ENCODE measurements around the gene ARRDC2.

DNA sequence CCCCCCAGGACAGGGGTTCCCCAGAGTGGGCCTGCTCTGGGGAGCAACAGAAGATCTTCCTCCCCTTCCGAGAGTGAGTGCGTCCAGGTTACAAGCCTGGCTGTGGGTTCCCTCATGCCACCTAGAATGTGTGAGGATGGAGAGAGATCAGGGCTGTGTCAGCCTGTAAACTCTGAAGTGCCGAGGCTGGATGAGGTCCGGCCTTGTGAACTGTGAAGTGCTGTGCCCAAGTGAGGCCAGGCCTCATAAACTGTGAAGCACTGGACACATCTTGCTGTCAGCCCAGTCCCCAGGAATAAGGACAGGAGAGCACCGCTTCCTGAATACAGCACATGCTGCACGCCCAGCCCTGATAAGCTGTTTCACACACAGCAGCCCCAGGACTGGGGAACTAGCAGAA lies 33.4 kb upstream of the ARRDC2 start:
- TF ChIP-seq, protein P1, sequence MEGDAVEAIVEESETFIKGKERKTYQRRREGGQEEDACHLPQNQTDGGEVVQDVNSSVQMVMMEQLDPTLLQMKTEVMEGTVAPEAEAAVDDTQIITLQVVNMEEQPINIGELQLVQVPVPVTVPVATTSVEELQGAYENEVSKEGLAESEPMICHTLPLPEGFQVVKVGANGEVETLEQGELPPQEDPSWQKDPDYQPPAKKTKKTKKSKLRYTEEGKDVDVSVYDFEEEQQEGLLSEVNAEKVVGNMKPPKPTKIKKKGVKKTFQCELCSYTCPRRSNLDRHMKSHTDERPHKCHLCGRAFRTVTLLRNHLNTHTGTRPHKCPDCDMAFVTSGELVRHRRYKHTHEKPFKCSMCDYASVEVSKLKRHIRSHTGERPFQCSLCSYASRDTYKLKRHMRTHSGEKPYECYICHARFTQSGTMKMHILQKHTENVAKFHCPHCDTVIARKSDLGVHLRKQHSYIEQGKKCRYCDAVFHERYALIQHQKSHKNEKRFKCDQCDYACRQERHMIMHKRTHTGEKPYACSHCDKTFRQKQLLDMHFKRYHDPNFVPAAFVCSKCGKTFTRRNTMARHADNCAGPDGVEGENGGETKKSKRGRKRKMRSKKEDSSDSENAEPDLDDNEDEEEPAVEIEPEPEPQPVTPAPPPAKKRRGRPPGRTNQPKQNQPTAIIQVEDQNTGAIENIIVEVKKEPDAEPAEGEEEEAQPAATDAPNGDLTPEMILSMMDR (conservative IDR thresholded peaks at IDR 0.05) = no peak
- no peak for TF ChIP-seq EZH2 (IDR thresholded peaks at IDR 0.05; ENCODE audit: low read depth)

Measured in PC-9 (cell line).